AG09319 (cell line): ENCODE measurements around the gene ZC3H12D.

Experiments
- DNase-seq: peaks from one replicate; pipeline ENCODE4 v3.0.0-alpha.2; 2010; ENCODE audit warnings: low read depth; ENCODE audit errors: extremely low read depth
- TF ChIP-seq, protein P1 (sequence below): IDR thresholded peaks from 2 replicates; pipeline ENCODE4 v1.5.1; 2011; ENCODE audit warnings: low read depth, mild to moderate bottlenecking, inconsistent platforms, low read length, moderate library complexity

The ZC3H12D gene

GRCh38 chr6:149414009-149414408 is 70.8 kb downstream of the ZC3H12D start:
- no peak for DNase-seq
- TF ChIP-seq, protein P1, sequence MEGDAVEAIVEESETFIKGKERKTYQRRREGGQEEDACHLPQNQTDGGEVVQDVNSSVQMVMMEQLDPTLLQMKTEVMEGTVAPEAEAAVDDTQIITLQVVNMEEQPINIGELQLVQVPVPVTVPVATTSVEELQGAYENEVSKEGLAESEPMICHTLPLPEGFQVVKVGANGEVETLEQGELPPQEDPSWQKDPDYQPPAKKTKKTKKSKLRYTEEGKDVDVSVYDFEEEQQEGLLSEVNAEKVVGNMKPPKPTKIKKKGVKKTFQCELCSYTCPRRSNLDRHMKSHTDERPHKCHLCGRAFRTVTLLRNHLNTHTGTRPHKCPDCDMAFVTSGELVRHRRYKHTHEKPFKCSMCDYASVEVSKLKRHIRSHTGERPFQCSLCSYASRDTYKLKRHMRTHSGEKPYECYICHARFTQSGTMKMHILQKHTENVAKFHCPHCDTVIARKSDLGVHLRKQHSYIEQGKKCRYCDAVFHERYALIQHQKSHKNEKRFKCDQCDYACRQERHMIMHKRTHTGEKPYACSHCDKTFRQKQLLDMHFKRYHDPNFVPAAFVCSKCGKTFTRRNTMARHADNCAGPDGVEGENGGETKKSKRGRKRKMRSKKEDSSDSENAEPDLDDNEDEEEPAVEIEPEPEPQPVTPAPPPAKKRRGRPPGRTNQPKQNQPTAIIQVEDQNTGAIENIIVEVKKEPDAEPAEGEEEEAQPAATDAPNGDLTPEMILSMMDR = no peak

- TF ChIP-seq, protein P1 = no peak
Observed at GRCh38 chr6:149410557-149410956, 74.3 kb downstream of the ZC3H12D start.

GRCh38 chr6:149409617-149410016 is 75.2 kb downstream of the ZC3H12D start:
- TF ChIP-seq, protein P1 = no peak
- no peak for DNase-seq

More at GRCh38 chr6:149410557-149410956, 74.3 kb downstream of the ZC3H12D start:
- DNase-seq = no peak

- DNase-seq = no peak
- TF ChIP-seq, protein P1 = no peak
Observed at GRCh38 chr6:149405823-149406765, 78.7 kb downstream of the ZC3H12D start.

DNA sequence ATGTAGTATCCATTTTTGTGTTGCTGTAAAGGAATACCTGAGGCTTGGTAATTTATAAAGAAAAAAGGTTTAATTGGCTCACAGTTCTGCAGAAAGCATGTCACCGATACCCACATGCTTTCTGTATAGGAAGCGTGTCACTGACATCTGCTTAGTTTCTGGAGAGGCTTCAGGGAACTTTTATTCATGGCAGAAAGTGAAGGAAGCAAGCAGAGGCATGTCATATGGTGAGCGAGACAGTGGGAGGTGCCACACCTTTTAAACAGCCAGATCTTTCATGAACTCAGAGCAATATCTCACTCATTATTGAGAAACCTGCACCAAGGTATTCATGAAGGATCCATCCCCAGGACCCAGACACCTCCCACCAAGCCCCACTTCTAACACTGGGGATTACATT is 81.3 kb downstream of the ZC3H12D start:
- no peak for DNase-seq
- TF ChIP-seq, protein P1 = no peak

DNA sequence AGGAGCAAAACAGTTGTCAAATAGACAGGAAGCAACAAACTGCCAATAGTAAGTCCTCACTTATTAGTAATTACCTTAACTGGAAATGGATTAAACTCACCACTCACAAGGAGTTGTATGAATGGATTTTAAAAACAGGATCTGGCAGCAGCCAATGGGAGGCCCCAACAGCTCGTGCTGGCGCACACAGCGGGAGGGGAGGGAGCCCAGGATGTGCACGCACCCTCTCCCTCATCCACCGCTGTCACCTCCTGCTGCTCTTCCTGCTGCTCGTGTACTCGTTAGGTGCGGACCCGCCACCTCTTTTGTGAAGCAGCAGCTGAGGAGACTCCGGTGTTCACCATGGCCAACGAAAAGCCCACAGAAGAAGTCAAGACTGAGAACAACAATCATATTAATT is 84.8 kb downstream of the ZC3H12D start, which contains the start of gene SUMO4:
Gene SUMO4, plus strand, starts transcription at position 213 of the 400 bp plus-strand sequence. Its CDS starts 130 bp downstream, at position 343.
- TF ChIP-seq, protein P1 = no peak
- no peak for DNase-seq

- no peak for DNase-seq
- TF ChIP-seq, protein P1 = no peak
Observed at GRCh38 chr6:149397384-149397783, 87.4 kb downstream of the ZC3H12D start.
